ENCODE results near the gene SON. TPM values are rescaled to one million over a fixed set of nuclear protein-coding genes. Genes with fewer than 3 reads are reported as not detected.

The SON gene
- total and polyA plus RNA-seq, 2 of the 13 experiments (the other 11 are each of a cell fraction or from before 2014, with no cell fraction given) = 61.3 to 78.3 TPM

GRCh38 chr21:33542640-33543504 is at the start of gene SON (continued):
- no peak; the same call in 1 of the 2 replicates for TF ChIP-seq AFF4 (CRISPR knock-in tag; IDR thresholded peaks at IDR 0.05)
- peak; percentile 94 for TF ChIP-seq POLR2AphosphoS5 (IDR thresholded peaks at IDR 0.05; ENCODE audit: low read depth, low read length)
- no peak for TF ChIP-seq CTCF (CRISPR knock-in tag; IDR thresholded peaks at IDR 0.05)
- peak; percentile 18 for TF ChIP-seq ZBTB2 (CRISPR knock-in tag; IDR thresholded peaks at IDR 0.05; ENCODE audit: low read depth)
- no peak for TF ChIP-seq CBX2 (IDR thresholded peaks at IDR 0.05; ENCODE audit: low read depth, low read length)
- TF ChIP-seq CBX2 (CRISPR knock-in tag; IDR thresholded peaks at IDR 0.05; ENCODE audit: low read depth) = no peak
- no peak for TF ChIP-seq ETV6 (CRISPR knock-in tag; conservative IDR thresholded peaks at IDR 0.05)
- TF ChIP-seq ADNP (CRISPR knock-in tag; IDR thresholded peaks at IDR 0.05) = no peak
- TF ChIP-seq NR1H2 (CRISPR knock-in tag; IDR thresholded peaks at IDR 0.05; ENCODE audit: borderline replicate concordance, low read depth) = no peak; the same call in 1 of the 2 replicates
- no peak for TF ChIP-seq ZNF629 (CRISPR knock-in tag; conservative IDR thresholded peaks at IDR 0.05)
- TF ChIP-seq ZNF747 (CRISPR knock-in tag; IDR thresholded peaks at IDR 0.05; ENCODE audit: borderline replicate concordance) = peak; percentile 55; the same call in 1 of the 2 replicates
- TF ChIP-seq JUNB (CRISPR knock-in tag; IDR thresholded peaks at IDR 0.05; ENCODE audit: borderline replicate concordance) = no peak
- no peak for TF ChIP-seq HMG20A (CRISPR knock-in tag; IDR thresholded peaks at IDR 0.05; ENCODE audit: borderline replicate concordance)
- TF ChIP-seq PHB2 (IDR thresholded peaks at IDR 0.05; ENCODE audit: partially characterized antibody) = no peak
- no peak for TF ChIP-seq ZFP36L2 (CRISPR knock-in tag; IDR thresholded peaks at IDR 0.05)
- peak; percentile 68 for TF ChIP-seq ZKSCAN5 (CRISPR knock-in tag; IDR thresholded peaks at IDR 0.05)
- TF ChIP-seq IRX3 (CRISPR knock-in tag; IDR thresholded peaks at IDR 0.05; ENCODE audit: borderline replicate concordance, low read depth) = 0 out of 2 replicates have a peak, but pooled peaks have one; percentile 62
- TF ChIP-seq NFKB2 (CRISPR knock-in tag; IDR thresholded peaks at IDR 0.05; ENCODE audit: borderline replicate concordance) = no peak
- TF ChIP-seq CHD4 (IDR thresholded peaks at IDR 0.05; ENCODE audit: borderline replicate concordance, low read length) = no peak
- 0 out of 2 replicates have a peak, but pooled peaks have one; percentile 37 for TF ChIP-seq ARNT2 (CRISPR knock-in tag; IDR thresholded peaks at IDR 0.05; ENCODE audit: low read depth)
- no peak for TF ChIP-seq RORA (CRISPR knock-in tag; IDR thresholded peaks at IDR 0.05)
- peak; percentile 95 for TF ChIP-seq BRD4 (CRISPR knock-in tag; IDR thresholded peaks at IDR 0.05)
- TF ChIP-seq KDM3A (CRISPR knock-in tag; IDR thresholded peaks at IDR 0.05; ENCODE audit: low read depth) = no peak
- TF ChIP-seq SPEN (CRISPR knock-in tag; IDR thresholded peaks at IDR 0.05; ENCODE audit: low read depth) = peak; percentile 66
- no peak for TF ChIP-seq MXD4 (CRISPR knock-in tag; IDR thresholded peaks at IDR 0.05)

Data from HepG2 (cell line).